ENCODE data around the gene STK17A. TPM values are rescaled to one million over a fixed set of nuclear protein-coding genes. Genes with fewer than 3 reads are reported as not detected.

Gene STK17A
- total RNA-seq, 1 donor from 2014 or later, result 15.6 TPM

GRCh38 chr7:43637114-43637806, 54.4 kb downstream of the STK17A start:
- TF ChIP-seq, protein P1, sequence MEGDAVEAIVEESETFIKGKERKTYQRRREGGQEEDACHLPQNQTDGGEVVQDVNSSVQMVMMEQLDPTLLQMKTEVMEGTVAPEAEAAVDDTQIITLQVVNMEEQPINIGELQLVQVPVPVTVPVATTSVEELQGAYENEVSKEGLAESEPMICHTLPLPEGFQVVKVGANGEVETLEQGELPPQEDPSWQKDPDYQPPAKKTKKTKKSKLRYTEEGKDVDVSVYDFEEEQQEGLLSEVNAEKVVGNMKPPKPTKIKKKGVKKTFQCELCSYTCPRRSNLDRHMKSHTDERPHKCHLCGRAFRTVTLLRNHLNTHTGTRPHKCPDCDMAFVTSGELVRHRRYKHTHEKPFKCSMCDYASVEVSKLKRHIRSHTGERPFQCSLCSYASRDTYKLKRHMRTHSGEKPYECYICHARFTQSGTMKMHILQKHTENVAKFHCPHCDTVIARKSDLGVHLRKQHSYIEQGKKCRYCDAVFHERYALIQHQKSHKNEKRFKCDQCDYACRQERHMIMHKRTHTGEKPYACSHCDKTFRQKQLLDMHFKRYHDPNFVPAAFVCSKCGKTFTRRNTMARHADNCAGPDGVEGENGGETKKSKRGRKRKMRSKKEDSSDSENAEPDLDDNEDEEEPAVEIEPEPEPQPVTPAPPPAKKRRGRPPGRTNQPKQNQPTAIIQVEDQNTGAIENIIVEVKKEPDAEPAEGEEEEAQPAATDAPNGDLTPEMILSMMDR (IDR thresholded peaks at IDR 0.05), result no peak
- TF ChIP-seq EZH2phosphoT487 (IDR thresholded peaks at IDR 0.05) (no peak), EZH2 (IDR thresholded peaks at IDR 0.05) (no peak)
- H3K4me1 ChIP-seq, result peaks cover 28% of the 10 kb centered on the region
- no peaks in the 10 kb centered on the region for H3K27me3 ChIP-seq
- DNase-seq (ENCODE audit: low spot score), result no peak
- no peak overlapping the region for H3K4me2 ChIP-seq
- peaks cover 17% of the 10 kb centered on the region for H3F3A ChIP-seq (ENCODE audit: low read depth)
- no peak overlapping the region for H3K4me3 Mint-ChIP-seq
- no peaks in the 10 kb centered on the region for H3K9me3 Mint-ChIP-seq
- H3K36me3 ChIP-seq, result peaks cover 8% of the 10 kb centered on the region
- no peak overlapping the region for H3K9ac ChIP-seq
- H3K4me1 Mint-ChIP-seq, result peaks cover 39% of the 10 kb centered on the region
- no peak overlapping the region for H3K4me3 ChIP-seq
- H3K27ac ChIP-seq, result no peak overlapping the region
- peaks cover 4% of the 10 kb centered on the region for H3K27me3 Mint-ChIP-seq (ENCODE audit: insufficient read depth, low read depth)
- H4K20me1 ChIP-seq (ENCODE audit: low read depth), result peaks cover 45% of the 10 kb centered on the region
- H2AFZ ChIP-seq (replicated peaks), result no peak overlapping the region
- no peaks in the 10 kb centered on the region for H3K9me3 ChIP-seq (ENCODE audit: low read depth)
- peaks cover 5% of the 10 kb centered on the region for H3K79me2 ChIP-seq (ENCODE audit: low read depth)
- H3K36me3 Mint-ChIP-seq, result peaks cover 58% of the 10 kb centered on the region
- H3K27ac Mint-ChIP-seq, result peak overlapping the region; percentile 21

GRCh38 chr7:43639858-43640491, 57.1 kb downstream of the STK17A start:
- H2AFZ ChIP-seq (replicated peaks), result no peak overlapping the region
- peak; percentile 87 for DNase-seq (ENCODE audit: low spot score)
- H3K36me3 Mint-ChIP-seq, result peaks cover 59% of the 10 kb centered on the region
- peak overlapping the region; percentile 97 for H3K27ac Mint-ChIP-seq
- H3K36me3 ChIP-seq, result peaks cover 8% of the 10 kb centered on the region
- TF ChIP-seq EZH2phosphoT487 (IDR thresholded peaks at IDR 0.05) (peak; percentile 89), EZH2 (IDR thresholded peaks at IDR 0.05) (no peak)
- TF ChIP-seq, protein P1 (IDR thresholded peaks at IDR 0.05), result no peak
- H3K9me3 Mint-ChIP-seq, result no peaks in the 10 kb centered on the region
- no peak overlapping the region for H3K9ac ChIP-seq
- no peaks in the 10 kb centered on the region for H3K27me3 ChIP-seq
- peaks cover 48% of the 10 kb centered on the region for H4K20me1 ChIP-seq (ENCODE audit: low read depth)
- H3K4me1 Mint-ChIP-seq, result peaks cover 44% of the 10 kb centered on the region
- H3K4me3 ChIP-seq, result no peak overlapping the region
- H3K79me2 ChIP-seq (ENCODE audit: low read depth), result peaks cover 5% of the 10 kb centered on the region
- H3K27ac ChIP-seq, result peak overlapping the region; percentile 33
- peaks cover 17% of the 10 kb centered on the region for H3F3A ChIP-seq (ENCODE audit: low read depth)
- H3K4me1 ChIP-seq, result peaks cover 28% of the 10 kb centered on the region
- H3K4me2 ChIP-seq, result peak overlapping the region; percentile 37
- H3K9me3 ChIP-seq (ENCODE audit: low read depth), result no peaks in the 10 kb centered on the region
- H3K27me3 Mint-ChIP-seq (ENCODE audit: insufficient read depth, low read depth), result peaks cover 10% of the 10 kb centered on the region
- peak overlapping the region; percentile 42 for H3K4me3 Mint-ChIP-seq

GRCh38 chr7:43640679-43641078, 57.8 kb downstream of the STK17A start:
- peak overlapping the region; percentile 37 for H3K4me2 ChIP-seq
- H3F3A ChIP-seq (ENCODE audit: low read depth), result peaks cover 17% of the 10 kb centered on the region
- H3K79me2 ChIP-seq (ENCODE audit: low read depth), result peaks cover 8% of the 10 kb centered on the region
- H3K4me1 ChIP-seq, result peaks cover 28% of the 10 kb centered on the region
- no peak for TF ChIP-seq EZH2 (IDR thresholded peaks at IDR 0.05)
- no peak overlapping the region for H3K4me3 ChIP-seq
- peaks cover 48% of the 10 kb centered on the region for H4K20me1 ChIP-seq (ENCODE audit: low read depth)
- H3K9ac ChIP-seq, result no peak overlapping the region
- peaks cover 10% of the 10 kb centered on the region for H3K27me3 Mint-ChIP-seq (ENCODE audit: insufficient read depth, low read depth)
- no peaks in the 10 kb centered on the region for H3K27me3 ChIP-seq
- no peaks in the 10 kb centered on the region for H3K9me3 ChIP-seq (ENCODE audit: low read depth)
- no peaks in the 10 kb centered on the region for H3K9me3 Mint-ChIP-seq
- peak overlapping the region; percentile 97 for H3K27ac Mint-ChIP-seq
- H3K36me3 Mint-ChIP-seq, result peaks cover 57% of the 10 kb centered on the region
- peaks cover 8% of the 10 kb centered on the region for H3K36me3 ChIP-seq
- H2AFZ ChIP-seq (replicated peaks), result no peak overlapping the region
- no peak overlapping the region for H3K4me3 Mint-ChIP-seq
- peak overlapping the region; percentile 33 for H3K27ac ChIP-seq
- H3K4me1 Mint-ChIP-seq, result peaks cover 46% of the 10 kb centered on the region
- no peak for DNase-seq (ENCODE audit: low spot score)
